ENCODE results near the gene ALKBH2.

DNA sequence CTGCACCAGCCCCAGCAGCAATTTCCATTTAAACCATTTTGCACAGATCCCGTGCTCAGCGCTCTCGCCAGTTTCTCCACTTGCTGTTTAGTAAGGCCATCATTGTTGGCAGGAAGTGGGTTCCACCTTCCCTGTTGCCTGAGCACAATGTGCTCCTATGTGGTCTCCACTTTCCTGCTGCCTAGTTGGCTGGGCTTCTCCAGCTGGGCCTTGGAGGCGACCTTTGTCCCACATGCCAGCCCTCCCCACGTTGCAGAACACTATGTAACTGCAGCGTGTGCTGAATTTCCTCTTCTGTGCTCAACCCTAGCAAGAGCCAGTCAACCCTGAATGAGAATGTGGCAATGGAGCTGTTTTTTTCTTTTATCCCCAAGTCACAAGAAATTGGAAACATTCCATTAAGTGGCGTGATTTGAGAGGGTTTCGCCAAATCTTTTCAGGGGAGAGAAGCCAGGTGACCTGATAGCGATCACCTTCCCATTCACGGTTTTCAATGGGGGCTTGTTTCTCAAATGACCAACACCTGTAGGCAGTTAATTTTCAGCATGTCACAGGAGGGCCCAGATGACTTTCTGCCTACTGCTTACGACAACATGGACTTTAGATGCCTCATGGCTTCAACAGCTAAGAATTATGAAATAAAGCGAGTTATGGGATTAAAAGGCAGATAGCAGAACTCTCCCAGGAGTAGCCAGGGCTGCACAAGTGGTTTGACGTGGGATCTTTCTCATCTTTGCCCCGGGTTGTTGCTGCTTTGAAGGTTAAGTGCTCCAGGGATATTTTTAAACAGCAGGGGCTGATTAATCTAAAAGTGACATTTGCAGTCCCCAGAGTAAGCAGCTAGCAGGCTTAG lies 22.7 kb upstream of the ALKBH2 start, which contains the start of gene ACACB:
- TF ChIP-seq, protein P1, sequence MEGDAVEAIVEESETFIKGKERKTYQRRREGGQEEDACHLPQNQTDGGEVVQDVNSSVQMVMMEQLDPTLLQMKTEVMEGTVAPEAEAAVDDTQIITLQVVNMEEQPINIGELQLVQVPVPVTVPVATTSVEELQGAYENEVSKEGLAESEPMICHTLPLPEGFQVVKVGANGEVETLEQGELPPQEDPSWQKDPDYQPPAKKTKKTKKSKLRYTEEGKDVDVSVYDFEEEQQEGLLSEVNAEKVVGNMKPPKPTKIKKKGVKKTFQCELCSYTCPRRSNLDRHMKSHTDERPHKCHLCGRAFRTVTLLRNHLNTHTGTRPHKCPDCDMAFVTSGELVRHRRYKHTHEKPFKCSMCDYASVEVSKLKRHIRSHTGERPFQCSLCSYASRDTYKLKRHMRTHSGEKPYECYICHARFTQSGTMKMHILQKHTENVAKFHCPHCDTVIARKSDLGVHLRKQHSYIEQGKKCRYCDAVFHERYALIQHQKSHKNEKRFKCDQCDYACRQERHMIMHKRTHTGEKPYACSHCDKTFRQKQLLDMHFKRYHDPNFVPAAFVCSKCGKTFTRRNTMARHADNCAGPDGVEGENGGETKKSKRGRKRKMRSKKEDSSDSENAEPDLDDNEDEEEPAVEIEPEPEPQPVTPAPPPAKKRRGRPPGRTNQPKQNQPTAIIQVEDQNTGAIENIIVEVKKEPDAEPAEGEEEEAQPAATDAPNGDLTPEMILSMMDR (conservative IDR thresholded peaks at IDR 0.05; ENCODE audit: low read length), result no peak
- no peak for TF ChIP-seq EZH2phosphoT487 (IDR thresholded peaks at IDR 0.05; ENCODE audit: borderline replicate concordance)
